Thoracic aorta (tissue), 2 donors: Measurements from ENCODE around the gene BUD23. TPM values are rescaled to one million over a fixed set of nuclear protein-coding genes. Genes with fewer than 3 reads are reported as not detected.

Experiments
- ATAC-seq: fragments of 150-250 bp; one replicate; pipeline ENCODE4 v1.8.0; 2017; ENCODE audit warnings: low read depth; ENCODE audit not compliant: insufficient number of reproducible peaks, low FRiP score
- DNase-seq: peaks from one replicate; pipeline ENCODE4 v3.0.0-alpha.2; 2020; ENCODE audit warnings: low spot score
- H3K27ac ChIP-seq, 2 donors: fragments of 200-600 bp; sonication (generic); 1 replicate in 1 of 2; 2 replicates in 1 of 2; pipeline ENCODE4 v1.5.1; 2016; ENCODE audit warnings: mild to moderate bottlenecking in 2 of 2, moderate library complexity in 2 of 2
- H3K27me3 ChIP-seq: fragments of 200-600 bp; sonication (generic); replicated peaks from 2 replicates; pipeline ENCODE4 v1.6.0; 2016; ENCODE audit warnings: mild to moderate bottlenecking; ENCODE audit not compliant: insufficient read depth
- H3K36me3 ChIP-seq: fragments of 200-600 bp; sonication (generic); one replicate; pipeline ENCODE4 v1.5.1; 2016
- H3K4me1 ChIP-seq, 2 donors: fragments of 200-600 bp; sonication (generic); 1 replicate in 1 of 2; 2 replicates in 1 of 2; pipeline versions ENCODE4 v1.5.1 to v1.6.0; 2016; ENCODE audit warnings: low read depth in 2 of 2, mild to moderate bottlenecking in 1 of 2; ENCODE audit not compliant: control insufficient read depth in 1 of 2
- H3K4me3 ChIP-seq: fragments of 200-600 bp; sonication (generic); 2 replicates; pipeline ENCODE4 v1.5.1; 2016; ENCODE audit warnings: mild to moderate bottlenecking
- H3K9me3 ChIP-seq: fragments of 200-600 bp; sonication (generic); 2 replicates; pipeline ENCODE4 v1.5.1; 2016
- CTCF ChIP-seq: fragments of 200-600 bp; sonication (generic); IDR thresholded peaks from one replicate; pipeline ENCODE4 v1.5.1; 2019; ENCODE audit warnings: antibody characterized with exemption
- total RNA-seq, 2 donors: library from RNA; depleted of rRNA; stranded (reverse); fragments of >200 nt; gene quantifications; one replicate each; pipeline versions ENCODE4 v1.1.0 to v1.2.3, GENCODE V29; 2016

BUD23 gene
- total RNA-seq, 2 donors from 2014 or later = 36.9 to 51.0 TPM

GRCh38 chr7:73728551-73728950, 45.2 kb downstream of the BUD23 start:
- TF ChIP-seq CTCF = no peak
- H3K27ac ChIP-seq = no peak overlapping the region
- ATAC-seq = no peak
- H3K27me3 ChIP-seq = no peaks in the 10 kb centered on the region
- no peak overlapping the region for H3K4me3 ChIP-seq
- H3K9me3 ChIP-seq = no peaks in the 10 kb centered on the region
- no peaks in the 10 kb centered on the region for H3K36me3 ChIP-seq
- DNase-seq = no peak
- H3K4me1 ChIP-seq = no peaks in the 10 kb centered on the region

- ATAC-seq = no peak
- no peak for TF ChIP-seq CTCF
- no peaks in the 10 kb centered on the region for H3K4me1 ChIP-seq
These were observed 47.1 kb downstream of the BUD23 start for GRCh38 chr7:73730485-73730884.

GRCh38 chr7:73732397-73732796, 49.0 kb downstream of the BUD23 start:
- Histone ChIP-seq H3K4me3 (no peak overlapping the region), H3K27ac (no peak overlapping the region), H3K9me3 (no peaks in the 10 kb centered on the region), H3K4me1 (peaks cover 0 to under 1% of the 10 kb centered on the region in 2 donors), H3K27me3 (no peaks in the 10 kb centered on the region), H3K36me3 (peaks cover 6% of the 10 kb centered on the region)
- no peak for DNase-seq
- no peak for TF ChIP-seq CTCF
- ATAC-seq = no peak

More at GRCh38 chr7:73730485-73730884, 47.1 kb downstream of the BUD23 start:
- Histone ChIP-seq H3K27me3 (no peaks in the 10 kb centered on the region), H3K9me3 (no peaks in the 10 kb centered on the region), H3K36me3 (no peaks in the 10 kb centered on the region), H3K4me3 (no peak overlapping the region), H3K27ac (no peak overlapping the region)
- DNase-seq = no peak

- ATAC-seq (no peak), DNase-seq (no peak)
- Histone ChIP-seq H3K9me3 (no peaks in the 10 kb centered on the region), H3K4me3 (no peak overlapping the region), H3K36me3 (peaks cover 6% of the 10 kb centered on the region), H3K27ac (peak overlapping the region in 1 of 2 donors; percentile 11), H3K27me3 (no peaks in the 10 kb centered on the region), H3K4me1 (peaks cover 5 to 16% of the 10 kb centered on the region in 2 donors)
- peak; percentile 65 for TF ChIP-seq CTCF
These were observed 51.5 kb downstream of the BUD23 start for GRCh38 chr7:73734619-73735527.

- no peaks in the 10 kb centered on the region for H3K27me3 ChIP-seq
- peaks cover 5 to 16% of the 10 kb centered on the region in 2 donors for H3K4me1 ChIP-seq
- no peak overlapping the region for H3K27ac ChIP-seq
- ATAC-seq (no peak), DNase-seq (no peak)
- TF ChIP-seq CTCF = no peak
- H3K36me3 ChIP-seq = peaks cover 6% of the 10 kb centered on the region
- H3K4me3 ChIP-seq = no peak overlapping the region
- no peaks in the 10 kb centered on the region for H3K9me3 ChIP-seq
These were observed 52.1 kb downstream of the BUD23 start for GRCh38 chr7:73735528-73735905.
